ENCODE results near the gene CD300A.

CD300A gene

GRCh38 chr17:74523308-74523707, 56.9 kb downstream of the CD300A start:
- DNase-seq = no peak

- no peak for DNase-seq
These were observed 58.4 kb downstream of the CD300A start for GRCh38 chr17:74524653-74525464.

- no peak for DNase-seq
These were observed 59.0 kb downstream of the CD300A start for GRCh38 chr17:74525465-74525725.

- DNase-seq = no peak
These were observed 59.4 kb downstream of the CD300A start for GRCh38 chr17:74525781-74526288.

GRCh38 chr17:74526681-74527080, 60.2 kb downstream of the CD300A start:
- no peak for DNase-seq

- no peak for DNase-seq
These were observed 60.6 kb downstream of the CD300A start for GRCh38 chr17:74527081-74527480.

GRCh38 chr17:74527756-74528155, 61.3 kb downstream of the CD300A start:
- no peak for DNase-seq

GRCh38 chr17:74528491-74529199, 62.2 kb downstream of the CD300A start:
- no peak for DNase-seq

- DNase-seq = no peak
These were observed 62.8 kb downstream of the CD300A start for GRCh38 chr17:74529243-74529642.

GRCh38 chr17:74530831-74531150, 64.4 kb downstream of the CD300A start:
- DNase-seq = no peak

- no peak for DNase-seq
These were observed 64.9 kb downstream of the CD300A start, which contains the start of gene CD300LB for GRCh38 chr17:74531231-74531761. Gene CD300LB, minus strand, starts transcription at chr17:74531475. Its CDS starts 125 bp downstream, at chr17:74531350.

GRCh38 chr17:74532115-74532514, 65.7 kb downstream of the CD300A start:
- DNase-seq = peak; percentile 41 to 95

All from bone marrow (tissue), 2 donors.